Activated gamma-delta T cell treated with Interleukin-2 at 50 U/mL for 16 hours (primary cell): ENCODE measurements around the gene S1PR1.

Source experiments
- DNase-seq: peaks from one replicate; pipeline ENCODE4 v3.0.0-alpha.2; 2020

Gene S1PR1

DNA sequence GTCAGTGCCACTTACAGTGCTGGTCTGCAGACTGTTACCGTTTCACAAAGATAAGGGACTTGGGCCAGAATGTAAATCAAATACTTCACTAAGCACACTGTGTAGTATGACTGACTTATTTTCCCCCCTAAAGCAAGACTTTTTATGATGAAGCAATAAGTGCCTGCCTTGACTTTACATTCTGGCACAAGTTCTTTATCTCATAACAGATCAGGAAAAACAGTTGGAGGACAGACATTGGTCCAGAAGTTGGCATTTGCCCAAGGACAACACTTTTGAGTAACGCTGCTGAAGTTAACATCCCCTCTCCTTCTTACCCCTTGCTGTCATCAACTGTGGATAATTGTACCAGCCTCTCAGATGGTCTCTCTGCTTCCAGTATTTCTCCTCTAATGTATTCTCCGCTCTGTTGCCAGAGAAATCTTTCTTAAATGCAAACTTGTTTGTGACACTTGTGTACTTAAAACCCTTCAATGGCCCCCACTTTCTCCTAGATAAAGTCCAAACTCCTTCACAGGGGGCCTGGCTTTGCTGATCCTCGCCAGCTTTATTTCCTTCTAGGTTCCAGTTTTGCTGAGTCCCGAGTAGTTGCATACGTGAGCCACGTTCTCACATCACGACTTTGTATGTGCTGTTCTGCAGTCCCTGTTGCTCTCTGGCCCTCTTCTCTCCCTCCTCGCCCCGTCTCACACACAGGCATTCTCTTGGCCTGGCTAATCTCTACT lies 45.7 kb downstream of the S1PR1 start:
- DNase-seq, result no peak

DNA sequence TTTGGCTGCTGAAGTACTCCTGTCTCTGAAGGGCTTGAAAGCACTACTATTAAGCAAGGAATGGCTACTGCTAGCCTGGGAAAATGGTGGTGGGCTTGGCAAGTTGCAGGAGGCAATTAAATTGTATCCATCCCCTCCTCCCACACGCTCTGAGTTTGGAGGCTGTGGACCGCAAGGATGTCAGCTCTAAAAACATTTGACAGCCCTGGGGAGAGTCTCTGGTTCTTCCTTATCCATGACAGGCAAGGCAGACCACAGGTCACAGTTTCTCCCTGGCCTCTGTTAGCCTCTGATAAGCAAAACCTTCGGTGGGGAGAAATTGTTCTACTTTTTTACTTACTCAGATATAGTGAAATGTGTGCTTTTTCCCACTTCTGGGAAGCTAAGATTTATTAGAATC lies 46.6 kb downstream of the S1PR1 start:
- DNase-seq, result no peak

DNA sequence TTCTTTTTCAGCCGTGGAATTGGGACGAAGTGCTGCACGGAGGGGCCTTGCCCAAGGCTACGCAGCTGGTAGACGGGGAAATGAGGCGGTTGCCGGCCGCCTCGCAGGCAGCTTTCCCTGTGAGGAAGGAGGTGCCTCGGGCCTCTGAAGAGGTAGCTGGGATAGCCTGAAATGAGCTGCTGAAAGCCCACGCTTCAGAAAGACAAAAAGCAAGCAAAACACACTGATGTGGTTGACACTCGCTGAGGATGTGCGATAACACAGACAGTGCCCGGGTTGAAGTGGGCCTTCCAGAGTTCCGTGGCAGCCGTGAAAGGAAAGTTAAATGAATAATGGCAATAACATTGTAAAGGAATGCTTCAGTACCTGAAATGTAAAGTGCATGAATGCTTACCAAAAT lies 47.2 kb downstream of the S1PR1 start:
- peak; percentile 39 for DNase-seq

DNA sequence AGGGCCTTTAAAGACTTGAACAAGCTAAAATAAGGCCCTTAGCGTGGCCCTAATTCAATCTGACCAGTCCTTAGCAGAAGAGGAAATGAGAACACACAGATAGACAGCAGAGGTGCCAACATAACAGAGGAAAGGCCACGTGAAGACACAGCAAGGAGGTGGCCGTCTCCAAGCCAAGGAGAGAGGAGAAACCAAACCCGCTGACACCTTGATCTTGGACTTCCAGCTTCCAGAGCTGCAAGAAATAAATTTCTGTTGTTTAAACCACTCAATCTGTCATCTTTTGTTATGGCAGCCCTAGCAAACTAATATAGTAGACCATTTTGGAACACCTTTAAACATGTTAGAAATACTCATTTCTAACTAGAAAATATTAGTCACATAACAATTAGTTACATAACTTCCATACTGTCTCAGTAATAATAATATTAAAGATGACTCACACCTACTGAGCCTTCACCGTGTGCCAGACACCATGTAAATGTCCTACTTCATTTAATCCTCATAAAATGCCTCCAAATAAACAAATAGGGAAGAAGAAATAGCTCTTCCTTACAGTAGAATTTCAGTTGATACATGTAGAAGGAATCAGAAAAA lies 47.9 kb downstream of the S1PR1 start:
- no peak for DNase-seq

DNA sequence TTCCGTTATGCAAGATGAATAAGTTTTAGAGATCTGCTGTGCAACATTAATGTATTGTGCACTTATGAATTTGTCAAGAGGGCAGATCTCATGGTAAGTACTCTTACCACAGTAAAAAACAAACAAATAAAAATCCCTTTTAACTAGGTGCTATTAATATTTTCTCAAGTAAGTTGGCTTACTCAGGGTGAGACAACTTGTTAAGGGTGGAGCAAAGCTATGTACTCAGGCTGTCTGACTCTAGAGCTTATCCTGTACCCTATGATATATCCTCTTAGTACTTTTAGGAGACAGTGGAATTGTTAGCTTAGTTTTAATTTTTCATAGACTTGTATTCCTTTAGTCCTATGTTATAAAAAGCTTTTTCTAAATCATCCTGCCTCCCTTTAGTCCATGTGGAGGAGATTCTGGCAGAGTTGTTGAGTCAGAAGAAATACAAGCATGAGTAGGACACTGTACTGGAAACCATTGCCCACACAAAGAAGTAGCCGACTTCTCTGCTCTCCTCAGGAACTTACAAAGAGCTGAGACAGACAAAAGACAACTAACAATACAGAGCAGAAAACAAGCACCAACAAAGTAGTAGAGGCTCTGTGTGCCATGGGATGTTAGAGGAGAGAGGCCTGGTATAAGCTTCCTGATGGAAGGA lies 49.2 kb downstream of the S1PR1 start:
- no peak for DNase-seq

DNA sequence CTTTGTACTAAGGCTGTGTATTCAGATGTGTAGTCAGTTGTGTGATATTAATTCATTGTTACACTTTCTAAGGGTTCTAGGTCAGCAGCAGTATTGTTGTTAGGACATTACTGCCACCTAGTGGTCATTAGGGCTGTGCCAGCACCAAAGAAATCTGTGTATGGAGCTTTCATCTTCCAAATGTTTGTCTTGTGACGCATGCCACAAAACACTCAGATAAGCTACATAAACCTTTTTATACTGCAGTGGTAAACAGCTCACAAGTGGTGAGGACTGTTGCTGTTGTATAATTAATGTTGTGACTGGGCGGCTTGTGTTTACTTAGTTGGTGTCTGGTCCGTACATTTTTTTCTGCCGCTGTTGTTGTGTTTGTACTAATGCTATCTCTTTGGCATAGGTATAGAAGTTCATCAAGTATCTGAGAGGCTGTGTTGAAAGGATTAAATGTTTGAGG lies 51.7 kb downstream of the S1PR1 start:
- peak; percentile 67 for DNase-seq

DNA sequence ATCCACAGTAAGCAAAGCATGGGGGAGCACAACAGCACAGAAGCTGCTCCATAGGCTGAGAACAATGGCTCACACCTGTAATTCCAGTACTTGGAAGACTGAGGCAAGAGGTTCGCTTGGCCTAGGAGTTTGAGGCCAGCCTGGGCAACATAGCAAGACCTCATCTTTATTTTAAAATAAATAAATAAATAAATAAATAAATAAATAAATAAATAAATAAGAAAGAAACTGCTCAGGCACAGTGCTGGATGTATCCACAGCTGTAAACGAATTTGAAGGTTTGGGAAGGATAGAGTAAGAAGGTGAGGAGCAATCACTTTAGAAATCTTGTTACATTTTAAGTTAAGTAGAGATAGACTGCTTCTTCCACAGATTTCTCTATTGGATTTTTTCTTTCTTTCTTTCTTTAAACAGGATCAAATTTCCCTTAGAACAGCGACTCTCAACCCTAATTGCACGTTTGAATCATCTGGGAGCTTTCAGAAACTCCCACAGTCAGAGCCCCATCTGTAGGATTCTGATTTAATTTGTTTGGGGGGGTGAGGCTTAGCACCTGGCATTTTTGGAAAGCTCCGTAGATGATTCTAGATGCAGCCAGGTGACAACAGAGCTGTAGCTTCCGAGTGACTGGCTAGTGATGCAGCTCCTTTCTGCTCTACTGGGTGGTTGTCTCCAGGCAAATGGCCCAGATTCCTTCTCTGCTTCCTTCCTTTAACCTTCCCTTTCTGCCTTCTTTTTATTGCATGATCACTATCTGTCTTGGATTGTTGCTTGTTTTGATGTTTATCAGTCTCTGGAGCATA lies 53.5 kb downstream of the S1PR1 start:
- DNase-seq, result no peak
